B cell (primary cell): Measurements from ENCODE around the gene CACNA2D1.

ENCODE experiments used
- CTCF ChIP-seq: fragments of 200-600 bp; IDR thresholded peaks from one replicate; pipeline ENCODE4 v1.8.0; 2022; ENCODE audit warnings: antibody characterized with exemption, mild to moderate bottlenecking
- EZH2 ChIP-seq: IDR thresholded peaks from 2 replicates; pipeline ENCODE4 v1.6.1; 2012; ENCODE audit warnings: borderline replicate concordance, low read depth, mild to moderate bottlenecking, moderate library complexity, low read length; ENCODE audit not compliant: insufficient read depth, poor library complexity, severe bottlenecking

GRCh38 chr7:82202965-82203364 lies 240.6 kb downstream of the CACNA2D1 start:
- TF ChIP-seq CTCF (no peak), EZH2 (no peak)
